Brain microvascular endothelial cell (primary cell): ENCODE measurements around the gene FBXO10.
A peak's percentile ranks its signal among the peaks of the same experiment; 100 is the strongest.
"Not testable (repeated sequence)": the region's sequence is repeated elsewhere in the genome, so short reads cannot be mapped to it uniquely, and the experiment has no call there.

Experiments used
- DNase-seq: peaks from one replicate; pipeline ENCODE4 v3.0.0-alpha.2; 2020
- H3K27ac ChIP-seq: fragments of 250-450 bp; sonication (Bioruptor Pico); 2 replicates; pipeline ENCODE4 v1.5.1; 2020; ENCODE audit warnings: mild to moderate bottlenecking, moderate library complexity
- H3K27me3 ChIP-seq: fragments of 250-450 bp; sonication (Bioruptor Pico); replicated peaks from 2 replicates; pipeline ENCODE4 v1.5.1; 2020; ENCODE audit warnings: mild to moderate bottlenecking
- H3K36me3 ChIP-seq: fragments of 250-450 bp; sonication (Bioruptor Pico); replicated peaks from 2 replicates; pipeline ENCODE4 v1.5.1; 2020; ENCODE audit warnings: mild to moderate bottlenecking
- H3K4me3 ChIP-seq: 2 replicates; pipeline ENCODE4 v1.5.1; 2011; ENCODE audit warnings: low read depth, mild to moderate bottlenecking, control low read depth, low read length, moderate library complexity
- in situ Hi-C: cut with HindIII; loops from 2 replicates; pipeline ENCODE4 v1.10.0; 2017; ENCODE audit warnings: low sequenced_read_pairs, low pct_ligation_motif_present
- TF ChIP-seq, protein P1 (sequence below): IDR thresholded peaks from 2 replicates; pipeline ENCODE4 v1.5.1; 2011; ENCODE audit warnings: low read depth, mild to moderate bottlenecking, moderate library complexity, low read length, control low read depth, inconsistent platforms; ENCODE audit errors: missing control alignments

FBXO10 gene

DNA sequence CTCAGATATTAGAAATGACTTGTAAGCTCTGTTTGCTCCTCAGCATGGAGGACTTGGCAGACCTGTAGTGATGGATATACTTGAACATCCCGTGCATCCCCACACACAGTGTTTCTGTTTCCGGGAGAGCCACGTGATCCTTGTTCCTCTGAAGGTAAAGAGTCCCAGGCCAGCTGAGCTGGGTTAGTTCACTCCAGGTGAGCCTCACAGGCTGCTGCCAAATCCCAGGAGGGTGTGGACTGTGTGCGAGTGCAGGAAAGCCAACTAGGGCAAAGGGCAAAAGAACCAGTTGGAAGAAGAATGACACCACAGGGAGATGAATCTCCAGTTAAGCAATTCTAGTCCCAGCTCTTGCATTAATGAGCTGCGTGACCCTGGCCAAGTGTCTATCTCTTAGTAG, 26.6 kb upstream of the FBXO10 start:
- no peak overlapping the region for H3K4me3 ChIP-seq
- H3K27me3 ChIP-seq = peaks cover 9% of the 10 kb centered on the region
- H3K36me3 ChIP-seq = no peaks in the 10 kb centered on the region
- in situ Hi-C loops = no loop called here
- TF ChIP-seq, protein P1, sequence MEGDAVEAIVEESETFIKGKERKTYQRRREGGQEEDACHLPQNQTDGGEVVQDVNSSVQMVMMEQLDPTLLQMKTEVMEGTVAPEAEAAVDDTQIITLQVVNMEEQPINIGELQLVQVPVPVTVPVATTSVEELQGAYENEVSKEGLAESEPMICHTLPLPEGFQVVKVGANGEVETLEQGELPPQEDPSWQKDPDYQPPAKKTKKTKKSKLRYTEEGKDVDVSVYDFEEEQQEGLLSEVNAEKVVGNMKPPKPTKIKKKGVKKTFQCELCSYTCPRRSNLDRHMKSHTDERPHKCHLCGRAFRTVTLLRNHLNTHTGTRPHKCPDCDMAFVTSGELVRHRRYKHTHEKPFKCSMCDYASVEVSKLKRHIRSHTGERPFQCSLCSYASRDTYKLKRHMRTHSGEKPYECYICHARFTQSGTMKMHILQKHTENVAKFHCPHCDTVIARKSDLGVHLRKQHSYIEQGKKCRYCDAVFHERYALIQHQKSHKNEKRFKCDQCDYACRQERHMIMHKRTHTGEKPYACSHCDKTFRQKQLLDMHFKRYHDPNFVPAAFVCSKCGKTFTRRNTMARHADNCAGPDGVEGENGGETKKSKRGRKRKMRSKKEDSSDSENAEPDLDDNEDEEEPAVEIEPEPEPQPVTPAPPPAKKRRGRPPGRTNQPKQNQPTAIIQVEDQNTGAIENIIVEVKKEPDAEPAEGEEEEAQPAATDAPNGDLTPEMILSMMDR = no peak
- no peak for DNase-seq
- no peak overlapping the region for H3K27ac ChIP-seq

DNA sequence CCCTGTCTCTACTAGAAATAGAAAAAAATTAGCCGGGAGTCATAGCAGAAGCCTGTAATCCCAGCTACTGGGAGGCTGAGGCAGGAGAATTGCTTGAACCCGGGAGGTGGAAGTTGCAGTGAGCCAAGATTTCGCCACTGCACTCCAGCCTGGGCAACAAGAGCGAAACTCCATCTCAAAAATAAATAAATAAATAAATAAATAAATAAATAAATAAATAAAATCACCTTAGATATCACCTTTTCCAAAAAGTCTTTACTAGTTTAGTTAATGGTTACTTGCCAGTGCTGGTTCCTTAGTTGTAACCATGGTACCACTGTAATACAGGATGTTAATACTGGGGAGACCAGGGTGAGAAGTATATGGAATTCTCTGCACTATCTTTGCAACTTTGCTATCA, 25.9 kb upstream of the FBXO10 start:
- H3K4me3 ChIP-seq, DNase-seq, H3K27ac ChIP-seq, in situ Hi-C loops, H3K27me3 ChIP-seq, H3K36me3 ChIP-seq: not testable (repeated sequence)

DNA sequence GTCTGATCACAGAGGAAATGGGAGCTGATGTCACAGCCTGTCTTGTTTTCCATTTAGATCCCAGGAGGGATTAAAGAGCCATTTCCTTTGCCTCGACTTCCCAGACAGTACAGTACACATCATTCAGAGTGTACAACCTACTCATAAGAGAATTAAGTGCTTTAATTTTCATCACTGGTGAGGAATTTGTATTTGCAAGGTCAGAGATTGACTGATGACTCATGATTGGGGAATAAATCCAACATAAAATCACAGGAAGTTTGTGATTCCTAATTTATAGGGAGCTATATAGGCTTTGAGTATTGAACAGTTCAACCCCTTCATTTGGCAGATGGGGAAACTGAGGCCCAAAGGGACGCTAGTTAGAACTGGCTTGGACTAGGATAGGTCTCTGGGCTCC, 20.3 kb upstream of the FBXO10 start:
- in situ Hi-C loops = loop anchor here (25.0 kb wide), 1 partner anchor 109 kb away; the partner anchor contains the start of gene POLR1E
- TF ChIP-seq, protein P1 = no peak
- no peak for DNase-seq

DNA sequence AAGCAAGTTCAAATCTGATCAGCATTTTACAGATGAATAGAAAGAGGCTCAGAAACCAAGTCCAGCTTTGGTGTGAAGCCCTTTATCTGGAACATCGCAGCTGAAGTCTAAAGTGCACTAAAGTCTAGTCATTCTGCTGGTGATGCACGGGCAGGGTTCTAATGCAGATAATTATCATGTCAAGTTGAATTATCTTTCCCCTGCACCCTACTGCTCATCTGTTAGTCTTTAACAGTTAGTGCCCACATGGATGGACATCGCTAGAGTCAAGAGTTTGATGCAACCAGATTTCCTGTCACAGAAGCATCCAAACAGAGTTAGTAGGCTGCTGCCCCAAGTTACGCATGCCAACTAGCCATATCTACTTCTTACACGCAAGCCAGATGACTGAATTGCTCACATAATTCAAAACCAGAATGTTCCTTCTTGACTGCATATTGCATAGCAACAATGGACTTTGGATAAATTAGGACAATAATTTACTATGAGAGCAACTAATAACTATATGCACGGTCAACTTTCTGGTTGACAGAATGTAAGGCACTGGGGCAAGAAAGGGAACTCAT, 17.8 kb upstream of the FBXO10 start:
- in situ Hi-C loops = loop anchor here (25.0 kb wide), 1 partner anchor 107 kb away; the partner anchor contains the start of gene POLR1E
- DNase-seq = no peak
- Histone ChIP-seq H3K27ac (no peak overlapping the region), H3K27me3 (no peaks in the 10 kb centered on the region), H3K36me3 (no peaks in the 10 kb centered on the region), H3K4me3 (no peak overlapping the region)
- TF ChIP-seq, protein P1 = no peak

More for the DNA sequence above, 20.3 kb upstream of the FBXO10 start:
- H3K36me3 ChIP-seq = no peaks in the 10 kb centered on the region
- H3K4me3 ChIP-seq = no peak overlapping the region
- no peaks in the 10 kb centered on the region for H3K27me3 ChIP-seq
- H3K27ac ChIP-seq = no peak overlapping the region

DNA sequence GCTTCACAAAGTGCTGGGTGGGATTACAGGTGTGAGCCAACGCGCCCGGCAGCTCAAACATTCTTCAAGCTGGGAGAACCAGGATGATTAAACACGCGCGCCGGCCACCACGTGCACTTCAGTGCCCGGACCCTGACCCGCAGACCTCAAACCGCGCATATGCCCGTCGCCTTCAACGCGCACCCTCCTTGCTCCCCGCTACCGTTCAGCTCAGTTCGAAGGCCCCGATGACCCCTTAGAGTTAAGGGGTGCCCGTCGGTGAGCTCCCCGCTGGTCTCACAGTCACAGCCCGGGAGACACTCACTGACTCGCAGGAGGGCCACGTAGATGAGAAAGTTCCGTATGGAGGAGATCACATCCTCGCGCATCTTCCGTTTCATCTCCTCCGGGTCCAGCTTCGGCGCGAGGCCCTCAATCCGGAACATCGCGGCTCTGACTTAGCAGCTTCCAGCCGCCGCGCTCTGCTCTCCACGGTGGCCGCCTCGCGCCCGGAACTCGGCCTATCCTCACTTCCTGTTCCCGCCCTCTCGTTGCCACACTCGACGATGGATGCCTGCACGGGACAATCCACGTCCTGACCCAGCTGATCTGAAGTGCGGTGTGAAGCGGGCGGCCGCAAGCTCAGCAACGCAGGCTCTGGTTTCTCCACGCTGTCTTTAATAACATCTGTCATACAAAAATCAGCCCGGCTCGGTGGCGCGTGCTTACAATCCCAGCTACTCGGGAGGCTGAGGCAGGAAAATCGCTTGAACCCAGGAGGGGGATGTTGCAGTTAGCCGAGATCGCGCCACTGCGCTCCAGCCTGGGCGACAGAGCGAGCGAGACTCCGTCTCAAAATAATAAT, 16.1 kb upstream of the FBXO10 start, which contains the start of gene TOMM5:
TOMM5 (minus strand) TSS at position 490 of the 844 bp plus-strand sequence; CDS start at position 425, 65 bp downstream.
- Histone ChIP-seq H3K4me3 (peak within 1 kb of the TSS; percentile 100), H3K36me3 (peaks cover 13% of the 10 kb centered on the region), H3K27ac (peak within 1 kb of the TSS; percentile 81), H3K27me3 (no peaks in the 10 kb centered on the region)
- peak; percentile 95 for DNase-seq
- in situ Hi-C loops = loop anchor here (25.0 kb wide), 1 partner anchor 105 kb away; the partner anchor contains the start of gene POLR1E
- TF ChIP-seq, protein P1 = no peak

DNA sequence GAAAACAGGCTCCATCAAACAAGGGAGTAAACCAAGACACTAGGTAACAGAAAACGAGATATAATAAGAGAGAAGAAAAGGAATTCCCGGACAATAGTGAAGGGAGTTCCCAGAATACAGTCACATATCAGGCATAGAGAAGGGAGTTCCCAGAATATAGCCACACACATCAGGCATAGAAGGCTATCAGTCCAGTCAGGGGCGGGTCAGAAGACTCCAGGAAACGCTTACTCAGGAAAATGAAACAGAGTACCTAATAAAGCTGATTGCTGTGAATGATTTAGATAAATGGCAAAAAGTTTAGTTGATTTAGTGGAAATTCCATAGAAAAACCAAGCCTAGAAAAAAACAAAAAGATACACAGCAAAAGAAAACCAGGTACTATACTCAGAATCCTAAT, 11.3 kb upstream of the FBXO10 start:
- Histone ChIP-seq H3K36me3 (peaks cover 49% of the 10 kb centered on the region), H3K27ac (no peak overlapping the region), H3K27me3 (no peaks in the 10 kb centered on the region), H3K4me3 (no peak overlapping the region)
- no peak for DNase-seq
- TF ChIP-seq, protein P1 = no peak
- in situ Hi-C loops = loop anchor here (25.0 kb wide), 1 partner anchor 100 kb away; the partner anchor contains the start of gene POLR1E
